GM12878 (cell line): ENCODE results near the gene BTC. TPM values are rescaled to one million over a fixed set of nuclear protein-coding genes. Genes with fewer than 3 reads are reported as not detected.

Experiments used
- ATAC-seq: fragments of 200-7000 bp; cut with Tn5 transposase; 3 replicates; pipeline ENCODE4 v1.9.1; 2020; ENCODE audit warnings: mild to moderate bottlenecking, moderate library complexity
- BruUV-seq: library from RNA; stranded (reverse); fragments of 400-500 nt; replicated peaks from 2 replicates; lab custom pipeline; 2021; lab: Mats Ljungman, UMichigan
- CTCF ChIA-PET: fragments of 300-600 bp; sonication (Branson Sonifier 250); formaldehyde crosslinking; extraction: SDS; loops from one replicate; lab custom pipeline; 2021; ENCODE audit warnings: inconsistent platforms; lab: Yijun Ruan, JAX
- POLR2A ChIA-PET: fragments of 350-600 bp; formaldehyde crosslinking; extraction: SDS; loops from one replicate; lab custom pipeline; 2021; ENCODE audit warnings: inconsistent platforms; lab: Charles Lee
- RAD21 ChIA-PET: fragments of 300-600 bp; sonication (Branson Sonifier 250); formaldehyde crosslinking; loops from one replicate; lab custom pipeline; 2023; ENCODE audit warnings: antibody characterized with exemption; ENCODE audit not compliant: unreplicated experiment; lab: Charles Lee
- SMC1A ChIA-PET: fragments of 300-600 bp; sonication (Branson Sonifier 250); formaldehyde crosslinking; loops from one replicate; lab custom pipeline; 2023; ENCODE audit not compliant: unreplicated experiment, uncharacterized antibody; lab: Charles Lee
- DNase-seq: peaks from one replicate; pipeline ENCODE4 v3.0.0-alpha.2; 2011; ENCODE audit warnings: low read depth, low spot score
- FAIRE-seq: peaks from 3 replicates; lab custom pipeline; 2011; peaks lifted over from hg19 to GRCh38; lab: Jason Lieb, UNC
- H2AFZ ChIP-seq: 2 replicates; pipeline ENCODE4 v1.6.0; 2011; ENCODE audit warnings: low read depth, low read length, control low read depth; ENCODE audit not compliant: control insufficient read depth
- H3K27ac ChIP-seq: 2 replicates; pipeline ENCODE4 v1.5.1; 2011; ENCODE audit warnings: control low read depth; ENCODE audit not compliant: control insufficient read depth, insufficient read depth
- H3K27me3 ChIP-seq, 2 experiments: replicated peaks in 1 of 2; 2 replicates each; pipeline versions ENCODE4 v1.6.0 to v1.6.1; 2011; ENCODE audit warnings: low read length in 1 of 2; ENCODE audit not compliant: control insufficient read depth in 2 of 2, insufficient read depth in 2 of 2
- H3K36me3 ChIP-seq, 2 experiments: 2 replicates each; pipeline ENCODE4 v1.5.1; 2011; ENCODE audit warnings: low read length in 1 of 2; ENCODE audit not compliant: control insufficient read depth in 2 of 2, insufficient read depth in 2 of 2
- H3K4me1 ChIP-seq: 2 replicates; pipeline ENCODE4 v1.6.1; 2011; ENCODE audit warnings: mild to moderate bottlenecking, low read length, moderate library complexity, mixed read lengths; ENCODE audit not compliant: control insufficient read depth, insufficient read depth
- H3K4me2 ChIP-seq: 2 replicates; pipeline ENCODE4 v1.6.0; 2011; ENCODE audit warnings: control low read depth; ENCODE audit not compliant: control insufficient read depth, insufficient read depth
- H3K4me3 ChIP-seq: fragments of 200-600 bp; sonication (generic); 2 replicates; pipeline ENCODE4 v1.5.1; 2016
- H3K79me2 ChIP-seq: 2 replicates; pipeline ENCODE4 v1.6.0; 2011; ENCODE audit warnings: low read length; ENCODE audit not compliant: control insufficient read depth, insufficient read depth
- H3K9ac ChIP-seq: 2 replicates; pipeline ENCODE4 v1.8.0; 2011; ENCODE audit warnings: low read length, control low read depth, mixed read lengths; ENCODE audit not compliant: control insufficient read depth, insufficient read depth
- H3K9me3 ChIP-seq: replicated peaks from 3 replicates; pipeline ENCODE4 v1.5.1; 2011; ENCODE audit warnings: mild to moderate bottlenecking, low read length; ENCODE audit not compliant: control insufficient read depth, insufficient read depth
- H4K20me1 ChIP-seq: 2 replicates; pipeline ENCODE4 v1.6.0; 2011; ENCODE audit not compliant: control insufficient read depth, insufficient read depth
- BCL11A ChIP-seq: IDR thresholded peaks from 2 replicates; pipeline ENCODE4 v1.6.1; 2011; ENCODE audit warnings: low read depth, low read length
- CREM ChIP-seq: IDR thresholded peaks from 2 replicates; pipeline ENCODE4 v1.6.1; 2014; ENCODE audit warnings: antibody characterized with exemption, low read depth
- E2F4 ChIP-seq: IDR thresholded peaks from 2 replicates; pipeline ENCODE4 v1.6.1; 2012; ENCODE audit warnings: low read depth, low read length, improper control_type of control experiment
- POLR2A ChIP-seq: IDR thresholded peaks from 2 replicates; pipeline ENCODE4 v1.6.1; 2011; ENCODE audit warnings: low read depth, mild to moderate bottlenecking, low read length
- RBBP5 ChIP-seq: fragments of 200-600 bp; sonication (generic); conservative IDR thresholded peaks from 2 replicates; pipeline ENCODE4 v1.6.1; 2016
- RCOR1 ChIP-seq: conservative IDR thresholded peaks from 2 replicates; pipeline ENCODE4 v1.6.1; 2012; ENCODE audit warnings: low read depth, low read length, improper control_type of control experiment
- WGBS: methylation state at CpG from one replicate; pipeline ENCODE4 v1.1.6; 2016; ENCODE audit warnings: low lambda C conversion rate; ENCODE audit not compliant: insufficient replicate concordance, insufficient coverage; ENCODE audit errors: missing lambda C conversion rate; 5-methylcytosine and 5-hydroxymethylcytosine counted together
- in situ Hi-C: fragments of 300-500 bp; cut with MboI; formaldehyde crosslinking; loops from 9 replicates; pipeline ENCODE4 v1.14.3; 2018; ENCODE audit warnings: mixed read lengths
- intact Hi-C: fragments of 100-400 bp; cut with micrococcal nuclease; formaldehyde crosslinking; loops from one replicate; pipeline ENCODE4 v1.14.2; 2022; ENCODE audit not compliant: unreplicated experiment
- polyA plus RNA-seq, 11 experiments: library from polyadenylated mRNA; depleted of rRNA in 4 of 11; unstranded in 6 of 11; stranded (reverse) in 5 of 11; fragments of >200 nt; fragmentation: Nextera tagmentation in 4 of 11; fragmentation: Illumina TruSeq in 1 of 11; extraction: Ambion mirVana in 4 of 11; extraction: Trizol in 1 of 11; gene quantifications; 1 replicate in 1 of 11; 2 replicates in 10 of 11; pipeline versions ENCODE4 v1.2.1 to v1.2.3, GENCODE V29; 2011 to 2016; ENCODE audit warnings: inconsistent platforms in 2 of 11, missing spikeins in 2 of 11, low read depth in 1 of 11
- total RNA-seq, 4 experiments: library from RNA; depleted of rRNA in 3 of 4; stranded (reverse); fragments of >200 nt in 3 of 4; fragmentation: Illumina TruSeq in 1 of 4; extraction: Trizol in 1 of 4; gene quantifications; 2 replicates each; pipeline versions ENCODE4 v1.2.1 to v1.2.3, GENCODE V29; 2013 to 2021
- TF ChIP-seq, protein P1 (sequence below): fragments of 450-650 bp; IDR thresholded peaks from 2 replicates; pipeline ENCODE4 v1.6.1; 2017; ENCODE audit warnings: antibody characterized with exemption, mild to moderate bottlenecking, moderate library complexity

The BTC gene
- total and polyA plus RNA-seq, 10 of the 15 experiments (the other 5 are each of a cell fraction or from before 2014, with no cell fraction given) = not detected

DNA sequence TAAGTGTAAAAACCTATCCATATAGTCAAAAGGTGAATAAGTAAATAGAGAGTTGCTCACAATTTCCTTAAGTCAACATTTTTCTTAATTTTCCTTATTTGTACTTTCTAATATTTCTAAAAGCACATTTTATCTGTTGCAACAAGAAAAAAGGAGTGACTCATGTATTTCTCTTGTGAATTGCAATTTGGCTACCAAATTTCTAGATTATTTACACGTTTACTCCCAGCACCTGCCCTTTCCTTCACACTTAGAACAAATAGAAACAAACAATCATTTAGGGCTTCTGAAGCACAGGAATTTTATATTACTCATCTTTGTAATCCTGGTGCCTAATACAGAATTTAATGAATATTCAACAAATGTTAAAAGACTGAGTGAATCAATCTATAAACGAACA lies 22.2 kb downstream of the BTC start:
- Histone ChIP-seq H2AFZ (no peak overlapping the region), H3K36me3 (no peaks in the 10 kb centered on the region), H3K79me2 (no peaks in the 10 kb centered on the region), H3K27me3 (no peaks in the 10 kb centered on the region), H3K4me1 (no peaks in the 10 kb centered on the region), H3K9me3 (no peaks in the 10 kb centered on the region), H3K9ac (no peak overlapping the region), H3K4me2 (no peak overlapping the region), H3K27ac (no peak overlapping the region), H3K4me3 (no peak overlapping the region), H4K20me1 (no peaks in the 10 kb centered on the region)
- in situ Hi-C loops = no loop called here
- FAIRE-seq (no peak), DNase-seq (no peak), ATAC-seq (no peak)
- ChIA-PET CTCF (no interaction called here), SMC1A (no interaction called here), RAD21 (no interaction called here), POLR2A (no interaction called here)
- intact Hi-C loops = no loop called here
- BruUV-seq = no TSS peak
- TF ChIP-seq CREM = no peak
- TF ChIP-seq RBBP5 = no peak
- no peak for TF ChIP-seq E2F4
- TF ChIP-seq RCOR1 = no peak
- TF ChIP-seq BCL11A = no peak
- no peak for TF ChIP-seq POLR2A
- TF ChIP-seq, protein P1, sequence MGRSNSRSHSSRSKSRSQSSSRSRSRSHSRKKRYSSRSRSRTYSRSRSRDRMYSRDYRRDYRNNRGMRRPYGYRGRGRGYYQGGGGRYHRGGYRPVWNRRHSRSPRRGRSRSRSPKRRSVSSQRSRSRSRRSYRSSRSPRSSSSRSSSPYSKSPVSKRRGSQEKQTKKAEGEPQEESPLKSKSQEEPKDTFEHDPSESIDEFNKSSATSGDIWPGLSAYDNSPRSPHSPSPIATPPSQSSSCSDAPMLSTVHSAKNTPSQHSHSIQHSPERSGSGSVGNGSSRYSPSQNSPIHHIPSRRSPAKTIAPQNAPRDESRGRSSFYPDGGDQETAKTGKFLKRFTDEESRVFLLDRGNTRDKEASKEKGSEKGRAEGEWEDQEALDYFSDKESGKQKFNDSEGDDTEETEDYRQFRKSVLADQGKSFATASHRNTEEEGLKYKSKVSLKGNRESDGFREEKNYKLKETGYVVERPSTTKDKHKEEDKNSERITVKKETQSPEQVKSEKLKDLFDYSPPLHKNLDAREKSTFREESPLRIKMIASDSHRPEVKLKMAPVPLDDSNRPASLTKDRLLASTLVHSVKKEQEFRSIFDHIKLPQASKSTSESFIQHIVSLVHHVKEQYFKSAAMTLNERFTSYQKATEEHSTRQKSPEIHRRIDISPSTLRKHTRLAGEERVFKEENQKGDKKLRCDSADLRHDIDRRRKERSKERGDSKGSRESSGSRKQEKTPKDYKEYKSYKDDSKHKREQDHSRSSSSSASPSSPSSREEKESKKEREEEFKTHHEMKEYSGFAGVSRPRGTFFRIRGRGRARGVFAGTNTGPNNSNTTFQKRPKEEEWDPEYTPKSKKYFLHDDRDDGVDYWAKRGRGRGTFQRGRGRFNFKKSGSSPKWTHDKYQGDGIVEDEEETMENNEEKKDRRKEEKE = no peak
- 2% methylated on average over 2 of the region's 2 CpGs for WGBS
